ENCODE results near the gene IFT122. TPM values are rescaled to one million over a fixed set of nuclear protein-coding genes. Genes with fewer than 3 reads are reported as not detected.

IFT122 gene
- total RNA-seq, 1 donor from 2014 or later = 9.1 TPM

DNA sequence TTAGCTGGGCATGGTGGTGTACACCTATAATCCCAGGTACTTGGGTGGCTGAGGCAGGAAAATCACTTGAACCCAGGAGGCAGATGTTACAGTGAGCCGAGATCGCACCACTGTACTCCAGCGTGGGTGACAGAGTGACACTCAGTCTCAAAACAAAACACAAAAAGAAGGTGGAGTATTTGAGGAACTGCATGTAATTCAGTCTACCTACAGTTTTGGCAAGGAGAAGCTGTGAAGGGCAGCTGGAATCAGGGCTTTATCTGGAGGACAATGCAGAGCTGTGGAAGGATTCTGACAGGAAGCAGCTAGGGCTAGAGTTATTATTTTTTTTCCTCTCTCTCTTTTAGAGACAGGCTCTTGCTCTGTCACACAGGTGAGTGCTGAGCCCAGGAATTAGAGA, 109.8 kb downstream of the IFT122 start:
- Histone ChIP-seq H3K36me3 (ENCODE audit: control insufficient read depth, insufficient read depth, low read length) (no peaks in the 10 kb centered on the region), H3K27me3 (ENCODE audit: control insufficient read depth, insufficient read depth, low read length) (no peaks in the 10 kb centered on the region), H3K4me3 (ENCODE audit: low read depth, low read length) (no peak overlapping the region)
- no peak for DNase-seq (ENCODE audit: low read depth)
- no peak for TF ChIP-seq CTCF (IDR thresholded peaks at IDR 0.05; ENCODE audit: insufficient read depth, low read length, poor library complexity, severe bottlenecking)

GRCh38 chr3:129552287-129553050, 112.4 kb downstream of the IFT122 start:
- Histone ChIP-seq H3K27me3 (ENCODE audit: control insufficient read depth, insufficient read depth, low read length) (no peaks in the 10 kb centered on the region), H3K4me3 (ENCODE audit: low read depth, low read length) (no peak overlapping the region), H3K36me3 (ENCODE audit: control insufficient read depth, insufficient read depth, low read length) (no peaks in the 10 kb centered on the region)
- no peak for DNase-seq (ENCODE audit: low read depth)
- TF ChIP-seq CTCF (IDR thresholded peaks at IDR 0.05; ENCODE audit: insufficient read depth, low read length, poor library complexity, severe bottlenecking) = no peak

DNA sequence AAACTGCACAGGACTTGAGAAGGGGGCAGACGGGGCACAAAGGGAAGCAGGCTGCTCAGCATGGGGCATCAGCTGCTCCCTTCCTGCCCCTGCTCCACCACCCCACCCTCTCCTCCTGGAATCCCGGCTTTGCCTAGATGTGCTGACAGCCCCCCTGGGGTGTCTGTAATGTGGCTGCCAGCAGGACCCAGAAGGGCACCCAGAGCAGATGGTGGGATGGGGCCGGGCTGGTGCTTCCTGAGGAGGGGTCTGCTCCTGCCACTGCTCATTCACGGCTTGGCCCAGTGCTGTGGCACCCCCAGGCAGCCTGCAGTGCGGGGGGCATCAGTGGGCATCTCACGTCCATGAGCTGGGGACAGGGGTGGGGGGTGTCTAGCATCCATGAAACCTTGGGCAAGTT, 113.1 kb downstream of the IFT122 start:
- no peak for DNase-seq (ENCODE audit: low read depth)
- TF ChIP-seq CTCF (IDR thresholded peaks at IDR 0.05; ENCODE audit: insufficient read depth, low read length, poor library complexity, severe bottlenecking) = no peak
- no peak overlapping the region for H3K4me3 ChIP-seq (ENCODE audit: low read depth, low read length)
- no peaks in the 10 kb centered on the region for H3K36me3 ChIP-seq (ENCODE audit: control insufficient read depth, insufficient read depth, low read length)
- no peaks in the 10 kb centered on the region for H3K27me3 ChIP-seq (ENCODE audit: control insufficient read depth, insufficient read depth, low read length)

DNA sequence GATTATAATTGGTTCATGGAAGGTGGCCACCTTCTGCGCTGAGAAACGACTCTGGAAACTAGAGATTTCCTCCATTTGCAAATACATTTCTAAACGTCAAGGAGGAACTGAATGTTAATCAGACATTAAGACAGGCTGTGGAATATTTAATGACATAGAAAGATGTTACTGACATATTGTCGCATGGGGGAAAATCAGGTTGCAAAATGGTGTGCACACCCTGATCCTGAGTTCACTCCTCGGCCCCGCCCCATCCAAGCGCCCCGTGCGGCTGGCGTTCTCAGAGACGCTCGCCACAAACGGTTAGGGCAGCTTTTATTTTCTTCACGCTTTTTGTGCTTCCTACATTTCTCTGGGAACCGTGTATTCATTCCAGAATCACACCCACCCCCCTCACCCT, 113.7 kb downstream of the IFT122 start:
- DNase-seq (ENCODE audit: low read depth) = no peak
- Histone ChIP-seq H3K4me3 (ENCODE audit: low read depth, low read length) (no peak overlapping the region), H3K36me3 (ENCODE audit: control insufficient read depth, insufficient read depth, low read length) (no peaks in the 10 kb centered on the region), H3K27me3 (ENCODE audit: control insufficient read depth, insufficient read depth, low read length) (no peaks in the 10 kb centered on the region)
- no peak for TF ChIP-seq CTCF (IDR thresholded peaks at IDR 0.05; ENCODE audit: insufficient read depth, low read length, poor library complexity, severe bottlenecking)

DNA sequence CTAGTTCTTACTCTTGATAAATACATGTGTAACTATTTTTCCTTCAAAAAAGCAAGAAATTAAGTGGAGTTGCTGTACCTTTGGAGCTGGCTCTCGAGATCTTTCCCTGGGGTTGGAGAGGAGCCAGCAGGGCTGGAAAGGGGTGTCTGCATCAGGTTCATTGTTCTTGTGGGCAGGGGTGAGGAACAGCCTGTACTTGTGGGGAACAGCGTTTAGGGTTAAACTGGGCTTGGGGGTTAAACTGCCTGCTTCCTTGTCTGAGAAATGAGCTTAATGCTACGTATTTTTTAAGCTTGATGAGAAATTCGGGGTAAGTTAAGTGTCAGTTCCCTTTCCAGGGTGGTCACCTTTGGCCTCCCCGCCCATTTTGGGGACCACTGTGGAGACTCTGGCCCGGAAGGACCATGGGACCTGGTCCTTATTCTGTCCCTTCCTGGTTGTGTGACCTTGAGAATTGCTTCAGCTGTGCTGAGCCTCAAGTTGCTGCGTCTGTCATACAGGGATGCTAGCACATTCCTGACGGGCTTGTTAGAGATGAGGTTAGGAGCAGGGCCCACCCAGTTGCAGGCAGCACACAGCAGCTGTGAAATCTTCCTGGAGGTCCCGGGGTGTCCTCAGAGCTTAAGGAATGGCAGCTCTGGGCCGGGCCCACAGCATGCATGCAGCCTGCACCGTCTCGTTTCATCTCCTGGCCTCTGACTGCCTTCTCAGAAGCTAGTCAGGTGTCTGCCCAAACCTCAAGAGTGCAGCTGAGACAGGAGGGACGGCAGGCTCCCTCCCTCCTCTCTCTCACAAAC, 114.5 kb downstream of the IFT122 start:
- no peak for DNase-seq (ENCODE audit: low read depth)
- Histone ChIP-seq H3K4me3 (ENCODE audit: low read depth, low read length) (no peak overlapping the region), H3K27me3 (ENCODE audit: control insufficient read depth, insufficient read depth, low read length) (no peaks in the 10 kb centered on the region), H3K36me3 (ENCODE audit: control insufficient read depth, insufficient read depth, low read length) (no peaks in the 10 kb centered on the region)
- no peak for TF ChIP-seq CTCF (IDR thresholded peaks at IDR 0.05; ENCODE audit: insufficient read depth, low read length, poor library complexity, severe bottlenecking)
